Spinal cord (tissue), 10 donors: ENCODE measurements around the gene PDE1C. TPM values are rescaled to one million over a fixed set of nuclear protein-coding genes. Genes with fewer than 3 reads are reported as not detected.
"Not testable (repeated sequence)": the region's sequence is repeated elsewhere in the genome, so short reads cannot be mapped to it uniquely, and the experiment has no call there.

Experiments
- DNase-seq, 6 donors: peaks; one replicate each; pipeline versions ENCODE4 v3.0.0 to v3.0.0-alpha.2; 2013 to 2015; ENCODE audit warnings: low spot score in 6 of 6, low read depth in 4 of 6
- H3K27ac ChIP-seq: one replicate; pipeline ENCODE4 v1.5.1; 2013; ENCODE audit warnings: low read depth, low read length, control low read depth
- H3K27me3 ChIP-seq: one replicate; pipeline ENCODE4 v1.6.1; 2013; ENCODE audit warnings: low read length; ENCODE audit not compliant: control insufficient read depth, insufficient read depth
- H3K36me3 ChIP-seq: one replicate; pipeline ENCODE4 v1.6.1; 2013; ENCODE audit warnings: low read length; ENCODE audit not compliant: control insufficient read depth, insufficient read depth
- H3K4me1 ChIP-seq: one replicate; pipeline ENCODE4 v1.6.1; 2013; ENCODE audit warnings: low read length; ENCODE audit not compliant: control insufficient read depth, insufficient read depth
- H3K4me3 ChIP-seq: one replicate; pipeline ENCODE4 v1.5.1; 2013; ENCODE audit warnings: low read depth, low read length, control low read depth
- H3K9me3 ChIP-seq: one replicate; pipeline ENCODE4 v1.6.1; 2013; ENCODE audit warnings: low read length; ENCODE audit not compliant: control insufficient read depth, insufficient read depth
- WGBS: methylation state at CpG from one replicate; pipeline ENCODE4 v1.1.5; 2013; ENCODE audit warnings: missing lambda C conversion rate; ENCODE audit not compliant: insufficient coverage; 5-methylcytosine and 5-hydroxymethylcytosine counted together
- polyA plus RNA-seq, 2 donors: library from polyadenylated mRNA; unstranded; fragments of 120-200 nt; gene quantifications; one replicate each; pipeline ENCODE4 v1.2.1, GENCODE V29; 2013; ENCODE audit not compliant: insufficient read length in 2 of 2
- total RNA-seq, 2 donors: library from RNA; depleted of rRNA in 1 of 2; stranded (reverse); fragments of 120-200 nt in 1 of 2; fragments of >200 nt in 1 of 2; gene quantifications; one replicate each; pipeline versions ENCODE4 v1.2.3 to v1.2.4, GENCODE V29; 2013 to 2014
- donor health status: healthy.

Gene PDE1C
- total and polyA plus RNA-seq, 4 donors = 10.6 to 24.0 (median 13.8) TPM

GRCh38 chr7:32078824-32079223 lies 8.6 kb upstream of the PDE1C start:
- no peaks in the 10 kb centered on the region for H3K9me3 ChIP-seq
- no peak for DNase-seq
- no peak overlapping the region for H3K27ac ChIP-seq
- H3K27me3 ChIP-seq = no peaks in the 10 kb centered on the region
- WGBS = no CpG with 5 or more reads among the region's 2 CpGs
- H3K4me3 ChIP-seq = no peak overlapping the region
- H3K4me1 ChIP-seq = no peaks in the 10 kb centered on the region
- H3K36me3 ChIP-seq = no peaks in the 10 kb centered on the region

- no peak for DNase-seq
- H3K27ac ChIP-seq = no peak overlapping the region
- no peak overlapping the region for H3K4me3 ChIP-seq
- peaks cover 4% of the 10 kb centered on the region for H3K27me3 ChIP-seq
- H3K4me1 ChIP-seq = no peaks in the 10 kb centered on the region
- no peaks in the 10 kb centered on the region for H3K36me3 ChIP-seq
- no peaks in the 10 kb centered on the region for H3K9me3 ChIP-seq
- 67% methylated on average over 2 of the region's 5 CpGs for WGBS
Observed at GRCh38 chr7:32077806-32078205, 7.6 kb upstream of the PDE1C start.

DNA sequence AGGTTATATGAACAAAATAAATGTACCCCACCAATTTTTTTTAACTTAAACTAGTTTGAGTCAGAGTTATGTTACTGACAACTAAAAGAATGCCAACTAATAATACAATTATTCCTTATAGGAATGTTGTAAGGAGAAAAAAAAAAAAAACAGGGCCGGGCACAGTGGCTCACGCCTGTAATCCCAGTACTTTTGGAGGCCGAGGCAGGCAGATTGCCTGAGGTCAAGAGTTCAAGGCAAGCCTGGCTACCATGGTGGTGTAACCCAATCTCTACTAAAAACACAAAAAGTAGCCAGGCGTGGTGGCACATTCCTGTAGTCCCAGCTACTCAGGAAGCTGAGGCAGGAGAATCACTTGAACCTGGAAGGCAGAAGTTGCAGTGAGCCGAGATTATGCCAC lies 6.6 kb upstream of the PDE1C start:
- H3K4me1 ChIP-seq, DNase-seq, H3K27me3 ChIP-seq, H3K4me3 ChIP-seq, H3K27ac ChIP-seq, H3K9me3 ChIP-seq, H3K36me3 ChIP-seq: not testable (repeated sequence)
- WGBS = 100% methylated on average over 1 of the region's 5 CpGs

GRCh38 chr7:32075612-32076011 lies 5.4 kb upstream of the PDE1C start:
- DNase-seq = no peak
- H3K27ac ChIP-seq = no peak overlapping the region
- H3K36me3 ChIP-seq = no peaks in the 10 kb centered on the region
- peaks cover 6% of the 10 kb centered on the region for H3K4me1 ChIP-seq
- H3K9me3 ChIP-seq = no peaks in the 10 kb centered on the region
- WGBS = 95% methylated on average over 4 of the region's 4 CpGs
- H3K27me3 ChIP-seq = peaks cover 12% of the 10 kb centered on the region
- no peak overlapping the region for H3K4me3 ChIP-seq

DNA sequence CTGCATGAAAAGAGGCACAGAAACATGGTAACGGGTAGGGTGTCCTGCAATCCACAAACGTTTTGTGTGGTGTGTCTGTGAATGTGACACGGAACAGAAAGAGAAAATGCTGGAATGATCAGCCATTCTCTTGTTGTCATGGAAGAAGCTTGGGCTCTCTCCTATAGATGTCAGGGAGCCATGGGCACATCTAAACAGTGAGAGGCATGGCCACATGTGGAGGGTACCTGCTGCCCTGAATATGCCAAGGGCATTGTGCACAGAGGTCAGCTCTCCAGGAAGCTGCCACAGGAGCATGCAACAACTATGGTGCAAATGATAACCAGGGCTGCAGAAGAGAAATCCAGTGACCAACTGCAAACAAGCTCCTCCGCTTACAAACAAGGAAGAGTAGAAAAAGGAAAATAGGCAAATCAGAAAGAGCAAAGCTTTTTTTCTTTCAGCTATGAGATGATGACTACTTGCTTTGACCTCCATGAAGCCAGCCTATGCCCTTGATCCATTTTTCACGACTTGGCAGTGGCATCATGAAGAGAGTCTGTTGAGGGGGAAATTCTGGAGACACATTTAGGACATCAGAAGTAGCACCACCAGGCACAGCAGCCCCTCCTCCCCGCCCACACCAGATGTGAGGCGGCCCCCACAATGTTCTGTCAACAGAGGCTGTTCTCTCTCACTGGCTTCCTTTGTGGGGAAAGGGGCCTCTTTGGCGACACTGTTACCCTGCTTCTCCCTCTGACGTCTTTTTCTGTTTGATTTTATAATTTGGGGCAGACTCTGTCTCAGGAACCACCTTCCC lies 4.8 kb upstream of the PDE1C start:
- Histone ChIP-seq H3K27me3 (peaks cover 19% of the 10 kb centered on the region), H3K27ac (no peak overlapping the region), H3K4me3 (no peak overlapping the region), H3K4me1 (peaks cover 12% of the 10 kb centered on the region), H3K36me3 (no peaks in the 10 kb centered on the region), H3K9me3 (no peaks in the 10 kb centered on the region)
- WGBS = 88% methylated on average over 3 of the region's 9 CpGs
- DNase-seq = no peak

DNA sequence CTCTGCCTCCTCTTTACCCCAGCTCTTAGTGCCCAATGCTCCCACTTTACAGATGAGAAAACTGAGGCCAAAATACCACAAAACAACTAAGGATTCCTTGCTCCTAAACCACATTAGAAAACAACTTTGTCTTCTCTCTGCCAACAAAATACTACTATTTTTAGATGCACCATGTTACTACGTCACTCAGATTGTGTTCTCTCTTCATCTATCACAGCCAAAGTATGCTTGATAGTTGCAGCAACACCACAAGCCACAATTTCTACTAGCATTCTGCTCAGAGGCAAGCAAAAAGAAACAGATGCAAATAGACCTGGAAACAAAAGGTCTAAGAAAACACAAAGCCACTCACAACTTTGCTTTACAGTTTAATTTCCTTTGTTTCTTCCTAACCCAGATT lies 3.3 kb upstream of the PDE1C start:
- no peak for DNase-seq
- H3K4me1 ChIP-seq = peaks cover 12% of the 10 kb centered on the region
- no peaks in the 10 kb centered on the region for H3K9me3 ChIP-seq
- H3K27me3 ChIP-seq = peaks cover 25% of the 10 kb centered on the region
- WGBS = 88% methylated on average over 1 of the region's 1 CpG
- no peak overlapping the region for H3K4me3 ChIP-seq
- no peak overlapping the region for H3K27ac ChIP-seq
- no peaks in the 10 kb centered on the region for H3K36me3 ChIP-seq

DNA sequence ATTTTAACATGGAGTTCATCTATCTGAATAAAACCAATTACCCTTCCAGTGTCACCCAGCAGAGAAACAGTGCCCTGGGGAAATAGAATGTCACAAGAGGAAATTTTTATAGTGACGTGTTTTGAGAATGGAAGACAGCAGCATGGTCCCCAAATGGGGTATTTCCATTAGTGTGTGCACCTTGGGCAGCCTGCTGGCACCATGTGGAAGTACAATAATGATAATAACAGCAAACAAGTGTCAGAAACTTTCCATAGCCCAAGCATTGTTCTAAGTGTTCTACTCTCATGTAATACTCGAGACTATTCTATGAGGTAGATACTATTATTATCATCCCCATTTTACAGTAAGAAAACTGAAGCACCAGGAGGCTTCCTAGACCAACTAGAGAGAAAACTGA lies 2.2 kb upstream of the PDE1C start:
- Histone ChIP-seq H3K4me3 (no peak overlapping the region), H3K4me1 (peaks cover 12% of the 10 kb centered on the region), H3K9me3 (no peaks in the 10 kb centered on the region), H3K27ac (no peak overlapping the region), H3K36me3 (no peaks in the 10 kb centered on the region), H3K27me3 (peaks cover 27% of the 10 kb centered on the region)
- no peak for DNase-seq
- 56% methylated on average over 1 of the region's 2 CpGs for WGBS

DNA sequence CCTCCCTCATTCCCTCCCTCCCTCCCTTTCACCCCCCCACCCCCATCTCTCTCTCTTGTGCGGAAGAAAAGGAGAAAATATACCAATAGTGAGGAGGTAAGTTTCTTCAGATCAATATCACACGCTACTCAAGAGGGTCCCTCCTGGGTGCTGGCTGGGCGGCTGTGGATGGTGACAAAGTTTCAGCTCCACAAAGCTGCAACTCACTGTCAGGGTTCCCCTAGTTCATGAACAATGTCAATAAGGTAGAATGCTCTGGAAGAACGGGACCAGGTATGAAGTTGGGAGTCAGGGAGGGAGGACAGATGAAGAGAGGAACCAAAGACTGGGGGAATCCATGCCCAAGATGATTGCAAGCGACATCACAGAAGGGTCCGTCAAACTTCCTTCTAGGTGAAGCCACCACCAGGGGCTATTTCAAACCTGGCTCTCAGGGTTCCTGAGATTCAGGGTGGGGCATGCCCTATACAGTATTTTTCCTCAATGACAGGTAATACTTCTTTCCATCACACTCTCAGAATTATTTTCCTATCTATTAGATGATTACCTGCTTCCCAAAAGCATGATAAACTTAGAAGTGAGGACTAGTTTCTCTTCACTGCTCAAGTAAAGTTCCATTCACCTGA lies 1.4 kb upstream of the PDE1C start:
- Histone ChIP-seq H3K27me3 (peaks cover 34% of the 10 kb centered on the region), H3K9me3 (no peaks in the 10 kb centered on the region), H3K4me1 (peaks cover 15% of the 10 kb centered on the region), H3K27ac (no peak overlapping the region), H3K36me3 (no peaks in the 10 kb centered on the region), H3K4me3 (peak overlapping the region; percentile 66)
- 56% methylated on average over 3 of the region's 6 CpGs for WGBS
- DNase-seq = no peak

DNA sequence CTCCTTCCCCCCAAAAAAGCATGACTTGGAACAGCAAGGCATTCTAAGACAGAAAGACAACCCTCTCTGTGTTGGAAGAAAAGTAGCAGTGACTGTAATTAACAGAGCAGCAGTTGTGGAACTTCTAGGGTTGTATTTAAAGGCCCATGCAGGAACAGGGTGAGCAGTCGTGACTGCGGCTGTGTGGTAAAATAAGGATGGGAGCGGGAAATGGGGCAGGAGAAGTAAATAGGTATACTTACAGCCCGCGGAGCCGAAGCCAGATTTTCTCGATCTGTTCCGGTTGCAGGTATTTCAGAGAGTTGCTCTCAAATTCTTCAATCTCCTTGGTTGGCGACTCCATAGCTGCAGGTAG lies 179 bp downstream of the PDE1C start:
- peaks cover 15% of the 10 kb centered on the region for H3K4me1 ChIP-seq
- no peak for DNase-seq
- peak overlapping the region; percentile 66 for H3K27ac ChIP-seq
- H3K36me3 ChIP-seq = no peaks in the 10 kb centered on the region
- H3K4me3 ChIP-seq = peak overlapping the region; percentile 66
- peaks cover 34% of the 10 kb centered on the region for H3K27me3 ChIP-seq
- H3K9me3 ChIP-seq = no peaks in the 10 kb centered on the region
- 13% methylated on average over 9 of the region's 9 CpGs for WGBS

DNA sequence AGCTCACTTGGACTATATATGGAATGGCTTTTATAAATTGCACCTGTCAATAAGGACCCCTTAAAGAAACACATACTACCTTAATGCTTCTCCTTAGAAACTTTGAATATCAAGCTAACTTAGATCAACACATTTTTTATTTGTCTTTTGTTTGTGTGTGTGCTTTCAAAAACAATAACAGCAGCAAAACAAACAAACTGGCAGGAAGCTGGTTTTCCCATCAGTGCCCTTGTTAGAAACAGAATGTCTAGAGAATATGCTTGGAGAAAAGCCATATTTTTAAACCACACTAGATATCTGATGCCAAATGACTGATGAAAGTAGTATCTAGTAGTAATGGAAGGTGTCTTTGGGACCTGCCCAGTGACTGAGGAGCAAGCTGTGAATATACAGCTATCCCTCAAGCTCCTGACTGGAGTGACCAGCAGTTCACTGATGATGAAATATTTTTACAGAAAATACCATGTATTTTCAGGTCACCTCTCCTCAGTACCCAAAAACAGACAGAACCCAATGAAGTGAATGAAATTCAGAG lies 1.0 kb downstream of the PDE1C start:
- H3K4me3 ChIP-seq = peak overlapping the region; percentile 66

More for the DNA sequence above, 1.0 kb downstream of the PDE1C start:
- peak in 1 of 6 donors; percentile 70 for DNase-seq
- Histone ChIP-seq H3K27me3 (peaks cover 34% of the 10 kb centered on the region), H3K9me3 (no peaks in the 10 kb centered on the region), H3K36me3 (no peaks in the 10 kb centered on the region), H3K4me1 (peaks cover 15% of the 10 kb centered on the region), H3K27ac (no peak overlapping the region)
